H1 (cell line): ENCODE data around the gene SCYL1. TPM values are rescaled to one million over a fixed set of nuclear protein-coding genes. Genes with fewer than 3 reads are reported as not detected.
A peak's percentile ranks its signal among the peaks of the same experiment; 100 is the strongest.

ENCODE experiments used
- CTCF ChIA-PET: fragments of 300-600 bp; sonication (Branson Sonifier 250); formaldehyde crosslinking; loops from one replicate; lab custom pipeline; 2021; ENCODE audit not compliant: partially characterized antibody; lab: Charles Lee
- POLR2A ChIA-PET: fragments of 300-600 bp; sonication (Branson Sonifier 250); formaldehyde crosslinking; loops from one replicate; lab custom pipeline; 2021; ENCODE audit warnings: inconsistent platforms; ENCODE audit not compliant: partially characterized antibody; lab: Charles Lee
- DNase-seq, 2 experiments: peaks; one replicate each; pipeline versions ENCODE4 v3.0.0 to v3.0.0-alpha.2; 2010 to 2022; ENCODE audit warnings: low spot score in 2 of 2, low read depth in 1 of 2, mixed read lengths in 1 of 2
- FAIRE-seq: peaks from 2 replicates; lab custom pipeline; 2011; peaks lifted over from hg19 to GRCh38; lab: Jason Lieb, UNC
- H2AFZ ChIP-seq: 2 replicates; pipeline ENCODE4 v1.8.1; 2012; ENCODE audit warnings: low read length, inconsistent platforms
- H2AK5ac ChIP-seq: 2 replicates; pipeline ENCODE4 v1.6.1; 2013; ENCODE audit warnings: low read depth, low read length
- H2BK120ac ChIP-seq: replicated peaks from 2 replicates; pipeline ENCODE3; 2013; ENCODE audit warnings: low read depth, low read length, inconsistent platforms
- H2BK12ac ChIP-seq: 2 replicates; pipeline ENCODE4 v1.6.1; 2013; ENCODE audit warnings: low read depth, low read length
- H2BK15ac ChIP-seq: 2 replicates; pipeline ENCODE4 v1.6.1; 2013; ENCODE audit warnings: low read length
- H2BK20ac ChIP-seq: 2 replicates; pipeline ENCODE4 v1.6.1; 2013; ENCODE audit warnings: low read length
- H2BK5ac ChIP-seq: 2 replicates; pipeline ENCODE4 v1.6.1; 2013; ENCODE audit warnings: low read depth, low read length
- H3K14ac ChIP-seq: 2 replicates; pipeline ENCODE4 v1.6.1; 2013; ENCODE audit warnings: inconsistent platforms; ENCODE audit not compliant: insufficient read length
- H3K18ac ChIP-seq: 2 replicates; pipeline ENCODE4 v1.6.1; 2013; ENCODE audit warnings: low read length; ENCODE audit errors: extremely low read depth
- H3K23ac ChIP-seq: 2 replicates; pipeline ENCODE4 v1.6.1; 2013; ENCODE audit warnings: inconsistent platforms; ENCODE audit not compliant: insufficient read length
- H3K23me2 ChIP-seq: 2 replicates; pipeline ENCODE4 v1.6.1; 2013; ENCODE audit warnings: low read depth, low read length
- H3K27ac ChIP-seq: 2 replicates; pipeline ENCODE4 v1.6.1; 2011; ENCODE audit warnings: low read depth, low read length, inconsistent platforms
- H3K27me3 ChIP-seq, 4 experiments: replicated peaks in 1 of 4; 1 replicate in 1 of 4; 2 replicates in 3 of 4; pipeline versions ENCODE4 v1.6.1 to v1.8.1; 2011 to 2013; ENCODE audit warnings: low read length in 3 of 4, mild to moderate bottlenecking in 3 of 4, inconsistent platforms in 2 of 4, mixed read lengths in 2 of 4, moderate library complexity in 1 of 4; ENCODE audit not compliant: control insufficient read depth in 3 of 4, insufficient read depth in 3 of 4; ENCODE audit errors: extremely low read depth in 1 of 4
- H3K36me3 ChIP-seq, 4 experiments: 2 replicates each; pipeline versions ENCODE4 v1.6.1 to v1.8.1; 2011 to 2013; ENCODE audit warnings: mild to moderate bottlenecking in 4 of 4, low read length in 3 of 4, moderate library complexity in 2 of 4, control low read depth in 1 of 4, inconsistent platforms in 1 of 4; ENCODE audit not compliant: insufficient read depth in 4 of 4, control insufficient read depth in 2 of 4
- H3K4ac ChIP-seq: replicated peaks from 2 replicates; pipeline ENCODE3; 2013; ENCODE audit warnings: low read length, low read depth, mixed read lengths, inconsistent platforms; ENCODE audit not compliant: insufficient read length
- H3K4me1 ChIP-seq, 4 experiments: replicated peaks in 1 of 4; 1 replicate in 1 of 4; 2 replicates in 3 of 4; pipeline versions ENCODE4 v1.6.1 to v1.8.1; 2011 to 2013; ENCODE audit warnings: low read length in 3 of 4, inconsistent platforms in 2 of 4, mixed read lengths in 1 of 4; ENCODE audit not compliant: insufficient read depth in 4 of 4, control insufficient read depth in 3 of 4
- H3K4me2 ChIP-seq, 2 experiments: 2 replicates each; pipeline versions ENCODE4 v1.6.1 to v1.8.1; 2011 to 2013; ENCODE audit warnings: low read depth in 2 of 2, low read length in 2 of 2, control low read depth in 1 of 2, inconsistent platforms in 1 of 2, mild to moderate bottlenecking in 1 of 2; ENCODE audit not compliant: insufficient read depth in 1 of 2
- H3K4me3 ChIP-seq, 4 experiments: fragments of 200-600, 300-600 bp in 1 of 4; sonication (generic), shearing (Covaris generic), sonication (Bioruptor Twin) in 1 of 4; 2 replicates each; pipeline versions ENCODE4 v1.5.1 to v1.8.1; 2011 to 2016; ENCODE audit warnings: low read length in 4 of 4, low read depth in 3 of 4, control low read depth in 2 of 4, inconsistent platforms in 2 of 4, mild to moderate bottlenecking in 2 of 4, mixed read lengths in 1 of 4, moderate library complexity in 1 of 4; ENCODE audit not compliant: insufficient read depth in 2 of 4; ENCODE audit errors: extremely low read depth in 1 of 4
- H3K56ac ChIP-seq: replicated peaks from 2 replicates; pipeline ENCODE3; 2013; ENCODE audit warnings: low read depth, mild to moderate bottlenecking, mixed read lengths, low read length, inconsistent platforms; ENCODE audit not compliant: insufficient read length
- H3K79me1 ChIP-seq: 2 replicates; pipeline ENCODE4 v1.6.1; 2013; ENCODE audit warnings: low read depth, low read length, control low read depth
- H3K79me2 ChIP-seq, 2 experiments: 2 replicates each; pipeline versions ENCODE4 v1.6.1 to v1.8.1; 2012 to 2013; ENCODE audit warnings: low read length in 2 of 2, mild to moderate bottlenecking in 2 of 2, inconsistent platforms in 1 of 2; ENCODE audit not compliant: insufficient read depth in 2 of 2, control insufficient read depth in 1 of 2
- H3K9ac ChIP-seq, 4 experiments: replicated peaks in 1 of 4; 1 replicate in 1 of 4; 2 replicates in 3 of 4; pipeline versions ENCODE4 v1.6.1 to v1.8.1; 2011 to 2013; ENCODE audit warnings: low read depth in 3 of 4, low read length in 3 of 4, control low read depth in 2 of 4, mild to moderate bottlenecking in 2 of 4, moderate library complexity in 2 of 4, inconsistent platforms in 1 of 4; ENCODE audit errors: extremely low read depth in 1 of 4
- H3K9me3 ChIP-seq, 2 experiments: 2 replicates each; pipeline versions ENCODE4 v1.6.1 to v1.8.1; 2012 to 2013; ENCODE audit warnings: mild to moderate bottlenecking in 2 of 2, moderate library complexity in 2 of 2, control low read depth in 1 of 2, inconsistent platforms in 1 of 2, low read depth in 1 of 2, low read length in 1 of 2, mixed read lengths in 1 of 2; ENCODE audit not compliant: insufficient read depth in 2 of 2
- H4K20me1 ChIP-seq, 2 experiments: replicated peaks in 1 of 2; 2 replicates each; pipeline versions ENCODE3 to v1.8.1; 2011 to 2013; ENCODE audit warnings: inconsistent platforms in 2 of 2, low read length in 2 of 2, mild to moderate bottlenecking in 1 of 2; ENCODE audit not compliant: insufficient read depth in 2 of 2, control insufficient read depth in 1 of 2
- H4K5ac ChIP-seq: 2 replicates; pipeline ENCODE4 v1.6.1; 2013; ENCODE audit warnings: low read length, low read depth, mixed read lengths, inconsistent platforms; ENCODE audit not compliant: insufficient read length
- H4K8ac ChIP-seq: 2 replicates; pipeline ENCODE4 v1.8.0; 2013; ENCODE audit warnings: mild to moderate bottlenecking, moderate library complexity, low read length, inconsistent platforms; ENCODE audit not compliant: insufficient read depth; ENCODE audit errors: extremely low read depth
- H4K91ac ChIP-seq: replicated peaks from 2 replicates; pipeline ENCODE3; 2013; ENCODE audit warnings: low read length, mixed read lengths, inconsistent platforms; ENCODE audit not compliant: insufficient read length
- CTBP2 ChIP-seq: IDR thresholded peaks from 2 replicates; pipeline ENCODE4 v1.7.0; 2011; ENCODE audit warnings: borderline replicate concordance, mild to moderate bottlenecking, moderate library complexity, mixed read lengths, low read length; ENCODE audit not compliant: insufficient read depth, insufficient read length
- JUN ChIP-seq: IDR thresholded peaks from 2 replicates; pipeline ENCODE4 v1.6.1; 2011; ENCODE audit warnings: low read depth, mild to moderate bottlenecking, improper control_type of control experiment, low read length
- SIRT6 ChIP-seq: IDR thresholded peaks from one replicate; pipeline ENCODE4 v1.7.1; 2012; ENCODE audit warnings: low read length, inconsistent platforms
- whole genome bisulfite sequencing, 2 experiments: shearing (Covaris generic) in 1 of 2; methylation state at CpG; one replicate each; pipeline versions ENCODE4 v1.1.6 to v1.1.7; 2013 to 2015; ENCODE audit warnings: low lambda C conversion rate in 2 of 2, mixed read lengths in 2 of 2, inconsistent platforms in 1 of 2, low coverage in 1 of 2, missing lambda C conversion rate in 1 of 2; ENCODE audit not compliant: insufficient replicate concordance in 2 of 2, insufficient coverage in 1 of 2, insufficient read length in 1 of 2; ENCODE audit errors: extremely low coverage in 1 of 2, missing lambda C conversion rate in 1 of 2; 5-methylcytosine and 5-hydroxymethylcytosine counted together
- polyA plus RNA-seq, 7 experiments: library from polyadenylated mRNA; depleted of rRNA in 3 of 7; stranded (reverse) in 5 of 7; unstranded in 2 of 7; fragments of >200 nt in 5 of 7; fragments of 200-250 nt in 2 of 7; gene quantifications; 1 replicate in 5 of 7; 2 replicates in 1 of 7; 4 replicates in 1 of 7; pipeline versions ENCODE4 v1.2.1 to v1.2.3, GENCODE V29; 2011 to 2013; ENCODE audit warnings: missing spikeins in 2 of 7, mixed read lengths in 2 of 7
- total RNA-seq: library from RNA; stranded (reverse); fragmentation: NEBNext Ultra II Directional; extraction: Animal tissue kit (Norgen Biotek cat#: 25700); gene quantifications from 2 replicates; pipeline ENCODE4 v1.2.1, GENCODE V29; 2021

The SCYL1 gene
- total and polyA plus RNA-seq, 2 of the 8 experiments (the other 6 are each of a cell fraction or from before 2014, with no cell fraction given), result 59.8 to 77.7 TPM

- Histone ChIP-seq H3K4me2 (peak overlapping the region; percentile 90 to 98), H3K4me3 (peak overlapping the region; percentile 82 to 100 (median 95)), H2AK5ac (peak overlapping the region; percentile 99; the same call in 1 of the 2 replicates), H2AFZ (no peak overlapping the region), H3K79me1 (no peaks in the 10 kb centered on the region), H2BK12ac (peak overlapping the region; percentile 98; the same call in 1 of the 2 replicates), H3K23ac (no peak overlapping the region), H2BK120ac (peak overlapping the region; percentile 96), H3K27ac (peak overlapping the region; percentile 99), H3K4ac (peak overlapping the region; percentile 17), H4K91ac (peak overlapping the region; percentile 100), H3K23me2 (peaks cover 15% of the 10 kb centered on the region), H3K9me3 (no peaks in the 10 kb centered on the region), H4K20me1 (peaks cover 23 to 32% of the 10 kb centered on the region in 2 experiments), H3K9ac (peak overlapping the region; percentile 92 to 99 (median 96)), H3K36me3 (peaks cover 17 to 38% (median 25%) of the 10 kb centered on the region in 4 experiments), H4K5ac (peak overlapping the region; percentile 96), H2BK15ac (no peak overlapping the region), H3K4me1 (peaks cover 5 to 16% (median 6%) of the 10 kb centered on the region in 4 experiments; a peak in 6 of 7 replicates), H2BK5ac (peak overlapping the region; percentile 99), H3K14ac (no peak overlapping the region), H3K27me3 (no peaks in the 10 kb centered on the region), H3K79me2 (peaks cover 36 to 67% of the 10 kb centered on the region in 2 experiments), H4K8ac (peak overlapping the region; percentile 100; the same call in 1 of the 2 replicates), H3K18ac (peak overlapping the region; percentile 91; the same call in 1 of the 2 replicates), H2BK20ac (peak overlapping the region; percentile 23; the same call in 1 of the 2 replicates), H3K56ac (peak overlapping the region; percentile 96)
- WGBS, 2 experiments, result 7% methylated on average over 6 of the region's 6 CpGs; no CpG with 5 or more reads in 1 of the 2 experiments
- DNase-seq (no peak), FAIRE-seq (no peak)
- ChIA-PET POLR2A (interaction anchor here (0.7 to 29.8 kb wide), 42 partner anchors 3 to 388 kb away, joined by 3 to 1569 read pairs (median 8); partner anchors contain the start of genes DPF2, FAM89B, FRMD8 and MALAT1), CTCF (interaction anchor here (1.6 to 29.0 kb wide), 7 partner anchors 8 to 82 kb away, joined by 3 to 809 read pairs (median 19); no protein-coding TSS in a partner anchor)
- TF ChIP-seq CTBP2 (no peak), JUN (peak; percentile 63; the same call in 1 of the 2 replicates), SIRT6 (no peak)
Measured at GRCh38 chr11:65498727-65498976, 26.2 kb upstream of the SCYL1 start.
